GM21619 (cell line): ENCODE results near the gene TMSB15C.

Source experiments
- ATAC-seq: cut with Tn5 transposase; IDR thresholded peaks from one replicate; pipeline ENCODE4 v1.9.1; 2021; ENCODE audit not compliant: unreplicated experiment

Gene TMSB15C

GRCh38 chrX:104047171-104047570 lies 28.9 kb downstream of the TMSB15C start:
- ATAC-seq, result no peak

DNA sequence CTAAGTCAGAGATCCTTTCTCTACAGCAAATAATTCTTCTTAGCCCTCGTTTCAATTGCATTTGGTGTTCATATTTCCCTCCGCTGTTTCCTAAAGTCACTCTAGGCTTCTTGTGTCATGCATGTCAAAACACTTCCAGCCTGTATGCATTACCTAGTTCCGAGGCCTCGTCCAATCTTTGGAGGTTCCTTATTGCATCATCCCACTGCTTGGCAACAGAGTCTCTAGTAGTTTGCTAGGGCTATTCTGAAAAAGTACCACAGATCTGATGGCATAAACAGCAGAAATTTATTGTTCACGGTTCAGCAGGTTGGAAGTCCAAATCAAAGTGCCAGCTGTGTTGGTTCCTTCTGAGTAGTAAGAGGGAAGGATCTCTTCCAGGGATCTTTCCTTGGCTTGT lies 30.4 kb downstream of the TMSB15C start:
- ATAC-seq, result no peak

GRCh38 chrX:104041003-104041402 lies 35.0 kb downstream of the TMSB15C start:
- no peak for ATAC-seq

GRCh38 chrX:104039689-104040505 lies 36.1 kb downstream of the TMSB15C start, which contains the start of gene H2BW2:
H2BW2 (plus strand) TSS chrX:104039956; CDS start chrX:104039995, 39 bp downstream.
- ATAC-seq, result no peak
